OCI-LY3 (cell line): ENCODE data around the gene CHN2.

Source experiments
- H2AFZ ChIP-seq: fragments of 200-600, 300-600 bp; shearing (Covaris generic); 2 replicates; pipeline ENCODE4 v1.6.0; 2014; ENCODE audit warnings: antibody characterized with exemption, low read depth, low read length
- H3K27ac ChIP-seq: fragments of 200-600, 300-600 bp; sonication (generic); 2 replicates; pipeline ENCODE4 v1.5.1; 2014; ENCODE audit warnings: mild to moderate bottlenecking, low read length, moderate library complexity, mixed read lengths
- H3K27me3 ChIP-seq: fragments of 200-600, 300-600 bp; sonication (generic); 2 replicates; pipeline ENCODE4 v1.6.1; 2014; ENCODE audit warnings: low read depth, low read length, mixed read lengths
- H3K36me3 ChIP-seq: fragments of 200-600, 300-600 bp; sonication (generic); replicated peaks from 2 replicates; pipeline ENCODE3; 2014; ENCODE audit warnings: low read depth, low read length, mixed read lengths
- H3K4me1 ChIP-seq: fragments of 300-600, 200-600 bp; sonication (generic); 2 replicates; pipeline ENCODE4 v1.6.1; 2014; ENCODE audit warnings: low read length, mixed read lengths
- H3K4me2 ChIP-seq: fragments of 200-600, 300-600 bp; sonication (generic); 2 replicates; pipeline ENCODE4 v1.6.1; 2014; ENCODE audit warnings: low read length, mixed read lengths
- H3K4me3 ChIP-seq: fragments of 300-600, 200-600 bp; sonication (generic); 2 replicates; pipeline ENCODE4 v1.5.1; 2014; ENCODE audit warnings: antibody characterized with exemption, mild to moderate bottlenecking, low read length, moderate library complexity
- H3K79me2 ChIP-seq: fragments of 300-600, 200-600 bp; shearing (Covaris generic); 2 replicates; pipeline ENCODE4 v1.6.1; 2014; ENCODE audit warnings: mild to moderate bottlenecking, low read length, mixed read lengths
- H3K9ac ChIP-seq: fragments of 300-600, 200-600 bp; shearing (Covaris generic); 2 replicates; pipeline ENCODE4 v1.6.0; 2014; ENCODE audit warnings: mild to moderate bottlenecking, low read length, moderate library complexity
- H3K9me3 ChIP-seq: fragments of 200-600, 300-600 bp; shearing (Covaris generic); 2 replicates; pipeline ENCODE4 v1.6.1; 2014; ENCODE audit warnings: low read length, mixed read lengths; ENCODE audit not compliant: insufficient read depth
- H4K20me1 ChIP-seq: fragments of 200-600, 300-600 bp; sonication (generic); 2 replicates; pipeline ENCODE4 v1.6.1; 2016; ENCODE audit warnings: low read length, mixed read lengths; ENCODE audit not compliant: insufficient read depth
- CTCF ChIP-seq: fragments of 200-600, 300-600 bp; sonication (generic); IDR thresholded peaks from 2 replicates; pipeline ENCODE4 v1.5.1; 2014; ENCODE audit warnings: antibody characterized with exemption, low read length, low read depth
- EZH2phosphoT487 ChIP-seq: fragments of 200-600 bp; shearing (Covaris generic); IDR thresholded peaks from 2 replicates; pipeline ENCODE4 v1.6.1; 2018; ENCODE audit warnings: antibody characterized with exemption, mixed run types, low read depth

CHN2 gene

GRCh38 chr7:29369909-29370488, 175.4 kb downstream of the CHN2 start:
- TF ChIP-seq EZH2phosphoT487 (no peak), CTCF (no peak)
- no peak overlapping the region for H3K4me2 ChIP-seq

GRCh38 chr7:29370531-29371314, 176.1 kb downstream of the CHN2 start:
- H4K20me1 ChIP-seq: no peaks in the 10 kb centered on the region
- no peak overlapping the region for H3K4me3 ChIP-seq
- no peaks in the 10 kb centered on the region for H3K36me3 ChIP-seq
- no peaks in the 10 kb centered on the region for H3K4me1 ChIP-seq
- no peak overlapping the region for H2AFZ ChIP-seq
- no peaks in the 10 kb centered on the region for H3K9me3 ChIP-seq
- no peaks in the 10 kb centered on the region for H3K79me2 ChIP-seq
- no peak overlapping the region for H3K4me2 ChIP-seq
- H3K27me3 ChIP-seq: no peaks in the 10 kb centered on the region
- no peak overlapping the region for H3K27ac ChIP-seq
- H3K9ac ChIP-seq: no peak overlapping the region
- TF ChIP-seq CTCF (no peak), EZH2phosphoT487 (no peak)

More at GRCh38 chr7:29369909-29370488, 175.4 kb downstream of the CHN2 start:
- no peak overlapping the region for H3K9ac ChIP-seq
- no peaks in the 10 kb centered on the region for H3K4me1 ChIP-seq
- H3K79me2 ChIP-seq: no peaks in the 10 kb centered on the region
- H3K27ac ChIP-seq: no peak overlapping the region
- no peak overlapping the region for H3K4me3 ChIP-seq
- H3K9me3 ChIP-seq: no peaks in the 10 kb centered on the region
- H4K20me1 ChIP-seq: no peaks in the 10 kb centered on the region
- H2AFZ ChIP-seq: no peak overlapping the region
- no peaks in the 10 kb centered on the region for H3K27me3 ChIP-seq
- no peaks in the 10 kb centered on the region for H3K36me3 ChIP-seq

- Histone ChIP-seq H3K9me3 (no peaks in the 10 kb centered on the region), H3K9ac (no peak overlapping the region), H3K4me1 (no peaks in the 10 kb centered on the region), H4K20me1 (no peaks in the 10 kb centered on the region), H3K79me2 (no peaks in the 10 kb centered on the region), H2AFZ (no peak overlapping the region), H3K4me3 (no peak overlapping the region), H3K27me3 (no peaks in the 10 kb centered on the region), H3K4me2 (no peak overlapping the region), H3K27ac (no peak overlapping the region), H3K36me3 (no peaks in the 10 kb centered on the region)
- TF ChIP-seq EZH2phosphoT487: no peak
- no peak for TF ChIP-seq CTCF
Measured at GRCh38 chr7:29371472-29371871, 176.9 kb downstream of the CHN2 start.

- H3K9me3 ChIP-seq: no peaks in the 10 kb centered on the region
- H3K9ac ChIP-seq: no peak overlapping the region
- H4K20me1 ChIP-seq: no peaks in the 10 kb centered on the region
- TF ChIP-seq EZH2phosphoT487 (no peak), CTCF (no peak)
- no peak overlapping the region for H2AFZ ChIP-seq
- no peaks in the 10 kb centered on the region for H3K36me3 ChIP-seq
- H3K79me2 ChIP-seq: no peaks in the 10 kb centered on the region
- H3K4me1 ChIP-seq: no peaks in the 10 kb centered on the region
- no peaks in the 10 kb centered on the region for H3K27me3 ChIP-seq
- no peak overlapping the region for H3K27ac ChIP-seq
- H3K4me2 ChIP-seq: no peak overlapping the region
- H3K4me3 ChIP-seq: no peak overlapping the region
Measured at GRCh38 chr7:29372351-29373090, 177.9 kb downstream of the CHN2 start.
